Measurements from ENCODE around the gene LTBR.
A peak's percentile ranks its signal among the peaks of the same experiment; 100 is the strongest.
"Not testable (repeated sequence)": the region's sequence is repeated elsewhere in the genome, so short reads cannot be mapped to it uniquely, and the experiment has no call there.

The LTBR gene

DNA sequence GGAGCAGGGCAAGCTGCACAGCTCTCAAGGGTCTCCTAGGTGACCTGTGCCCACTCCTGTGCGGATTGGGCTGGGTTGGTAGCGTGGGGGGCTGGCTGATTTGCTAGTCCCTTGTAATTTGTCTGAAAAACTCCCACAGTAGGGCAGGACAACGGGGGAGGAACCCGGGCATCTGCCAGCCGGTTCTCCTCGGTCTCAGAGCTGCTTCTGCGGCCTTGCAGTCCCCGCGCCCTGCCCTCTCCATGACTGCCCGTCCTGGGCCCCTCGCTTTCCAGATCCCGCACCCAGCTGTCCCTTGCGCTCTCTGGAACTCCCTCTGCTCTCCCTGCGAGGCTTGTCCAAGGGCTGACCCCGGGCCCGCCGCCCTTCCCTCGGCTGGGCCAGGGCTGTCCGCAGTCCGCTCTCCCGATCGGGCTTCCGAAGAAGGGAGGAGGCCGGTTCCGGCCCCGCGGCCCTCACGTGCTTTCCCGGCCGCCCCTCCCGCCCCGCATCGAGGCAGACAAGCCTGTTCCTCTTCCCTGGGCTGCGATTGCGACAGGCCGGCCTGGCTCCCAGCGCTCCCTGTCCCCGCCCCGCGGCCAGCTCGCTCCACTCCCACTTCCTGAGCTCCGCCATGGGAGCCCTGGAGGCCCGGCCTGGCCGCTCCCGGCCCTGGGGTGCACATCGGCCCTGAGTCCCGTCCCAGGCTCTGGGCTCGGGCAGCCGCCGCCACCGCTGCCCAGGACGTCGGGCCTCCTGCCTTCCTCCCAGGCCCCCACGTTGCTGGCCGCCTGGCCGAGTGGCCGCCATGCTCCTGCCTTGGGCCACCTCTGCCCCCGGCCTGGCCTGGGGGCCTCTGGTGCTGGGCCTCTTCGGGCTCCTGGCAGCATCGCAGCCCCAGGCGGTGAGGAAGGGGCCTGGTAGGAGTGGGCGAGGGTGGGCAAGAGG is at the start of gene LTBR:
LTBR (plus strand) TSS at position 591 of the 927 bp plus-strand sequence; CDS start at position 788, 197 bp downstream.
- DNase-seq (ENCODE audit: low read depth in 3 of 3): no peak

DNA sequence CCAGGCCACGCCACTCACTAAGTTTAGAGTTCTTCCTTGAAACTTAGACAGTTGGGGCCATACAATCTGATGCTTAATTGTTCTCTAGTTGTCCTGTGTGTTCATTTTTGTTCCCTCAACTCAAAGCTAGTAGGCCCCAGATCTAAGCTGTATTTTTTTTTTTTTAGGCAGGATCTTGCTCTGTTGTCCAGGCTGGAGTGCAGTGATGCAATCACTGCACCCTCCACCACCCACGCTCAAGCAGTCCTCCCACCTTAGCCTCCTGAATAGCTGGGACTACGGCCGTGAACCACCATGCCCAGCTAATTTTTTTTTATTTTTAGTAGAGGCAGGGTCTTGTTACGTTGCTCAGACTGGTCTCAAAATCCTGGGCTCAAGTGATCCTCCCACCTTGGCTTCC is 49.6 kb upstream of the LTBR start:
- DNase-seq (ENCODE audit: low read depth in 3 of 3): no peak

DNA sequence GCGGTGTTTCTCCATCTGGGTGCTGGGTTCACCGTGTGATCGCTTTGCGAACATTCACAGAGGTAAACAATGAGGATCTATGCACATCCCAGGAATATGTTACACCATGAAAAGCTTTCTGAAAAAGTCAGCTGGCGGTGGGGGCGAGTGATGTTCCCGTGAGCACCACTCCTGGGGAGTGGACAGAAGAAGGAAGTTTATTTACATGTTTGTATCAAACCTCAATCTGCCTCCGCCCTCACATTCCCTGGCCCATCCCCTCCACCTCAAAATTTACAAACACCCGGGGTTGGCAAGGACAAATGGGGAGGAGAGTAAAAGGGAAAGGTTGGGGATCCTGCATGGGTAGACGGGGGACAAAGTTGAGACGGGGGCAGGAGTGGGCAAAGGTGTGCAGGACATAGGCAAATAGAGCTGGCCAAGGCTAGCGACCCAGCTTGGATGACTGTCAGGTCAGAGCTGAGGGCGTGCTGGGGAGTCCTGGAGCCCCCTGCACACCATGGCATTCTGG is 49.0 kb upstream of the LTBR start:
- DNase-seq (ENCODE audit: low read depth in 3 of 3): no peak

DNA sequence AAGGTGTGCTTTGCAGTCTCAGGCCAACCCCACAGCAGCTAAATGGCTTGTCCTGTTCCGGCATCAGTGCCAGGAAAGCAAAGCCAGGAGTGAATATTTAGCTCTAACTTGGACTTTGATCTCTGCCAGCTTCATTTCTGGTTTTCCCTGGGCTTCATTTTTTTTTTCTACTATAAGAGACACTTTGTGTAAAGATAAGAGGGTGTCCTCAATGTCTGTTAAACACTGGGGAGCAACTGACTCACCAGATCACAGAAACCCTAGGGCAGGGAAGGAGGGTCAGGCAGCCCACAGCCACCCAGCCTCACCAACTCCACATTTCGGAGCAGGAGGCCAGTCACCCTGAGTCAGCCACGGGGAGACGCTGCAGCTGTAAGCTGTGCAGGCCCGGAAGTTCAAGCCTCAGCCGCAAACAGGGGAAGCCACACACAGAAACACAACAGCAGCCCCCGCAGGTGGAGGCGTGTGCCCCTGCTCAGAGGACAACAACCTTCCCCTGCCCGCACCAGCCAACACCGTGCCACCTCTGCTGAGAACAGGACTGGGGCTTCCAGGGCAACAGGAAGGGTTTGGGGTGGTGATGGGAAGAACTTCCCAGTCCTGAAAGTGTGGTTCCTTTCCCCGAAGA is 48.4 kb upstream of the LTBR start:
- DNase-seq (ENCODE audit: low read depth in 3 of 3): peak; percentile 63 to 81 (median 79)

DNA sequence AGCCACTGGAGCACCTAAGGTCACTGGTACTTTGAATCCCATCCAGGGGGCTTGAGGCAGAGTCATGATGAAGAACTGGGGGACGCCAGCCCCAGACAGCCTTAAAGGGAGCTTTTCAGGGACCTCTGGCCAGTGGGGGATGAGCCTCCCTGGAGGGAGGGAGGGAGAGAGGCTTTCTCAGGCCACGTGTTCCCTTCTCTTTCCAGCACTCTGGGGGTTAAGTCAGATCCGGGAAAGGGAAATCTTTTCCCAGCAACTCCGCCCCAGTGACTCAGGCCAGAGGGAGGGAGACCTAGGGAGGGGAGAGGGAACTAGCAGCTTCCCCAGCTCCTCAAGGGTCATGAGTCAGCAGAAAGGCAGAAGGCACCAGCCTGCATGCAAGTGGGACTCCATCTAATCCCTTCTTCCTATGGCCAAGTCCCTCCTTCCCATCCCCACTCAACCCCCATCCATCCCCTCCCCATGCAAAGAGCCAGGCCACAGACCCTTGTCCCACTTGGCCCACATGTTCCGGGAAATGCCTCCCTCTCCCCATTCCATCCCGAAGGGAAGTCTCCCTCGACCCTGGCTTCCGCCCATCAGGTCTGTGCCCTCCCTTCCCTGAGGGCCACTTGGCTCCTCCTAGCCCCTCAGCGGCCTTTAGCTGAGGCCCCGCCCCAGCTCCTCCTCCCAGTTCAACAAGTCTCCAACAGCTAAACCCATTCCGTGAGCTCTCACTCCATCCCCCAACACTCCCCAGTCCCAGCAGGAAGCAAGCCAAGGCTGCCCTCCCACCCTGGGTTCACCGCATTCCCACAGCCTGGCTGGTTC is 47.7 kb upstream of the LTBR start:
- peak in 2 of 3 experiments; percentile 32 to 33 for DNase-seq (ENCODE audit: low read depth in 3 of 3)

DNA sequence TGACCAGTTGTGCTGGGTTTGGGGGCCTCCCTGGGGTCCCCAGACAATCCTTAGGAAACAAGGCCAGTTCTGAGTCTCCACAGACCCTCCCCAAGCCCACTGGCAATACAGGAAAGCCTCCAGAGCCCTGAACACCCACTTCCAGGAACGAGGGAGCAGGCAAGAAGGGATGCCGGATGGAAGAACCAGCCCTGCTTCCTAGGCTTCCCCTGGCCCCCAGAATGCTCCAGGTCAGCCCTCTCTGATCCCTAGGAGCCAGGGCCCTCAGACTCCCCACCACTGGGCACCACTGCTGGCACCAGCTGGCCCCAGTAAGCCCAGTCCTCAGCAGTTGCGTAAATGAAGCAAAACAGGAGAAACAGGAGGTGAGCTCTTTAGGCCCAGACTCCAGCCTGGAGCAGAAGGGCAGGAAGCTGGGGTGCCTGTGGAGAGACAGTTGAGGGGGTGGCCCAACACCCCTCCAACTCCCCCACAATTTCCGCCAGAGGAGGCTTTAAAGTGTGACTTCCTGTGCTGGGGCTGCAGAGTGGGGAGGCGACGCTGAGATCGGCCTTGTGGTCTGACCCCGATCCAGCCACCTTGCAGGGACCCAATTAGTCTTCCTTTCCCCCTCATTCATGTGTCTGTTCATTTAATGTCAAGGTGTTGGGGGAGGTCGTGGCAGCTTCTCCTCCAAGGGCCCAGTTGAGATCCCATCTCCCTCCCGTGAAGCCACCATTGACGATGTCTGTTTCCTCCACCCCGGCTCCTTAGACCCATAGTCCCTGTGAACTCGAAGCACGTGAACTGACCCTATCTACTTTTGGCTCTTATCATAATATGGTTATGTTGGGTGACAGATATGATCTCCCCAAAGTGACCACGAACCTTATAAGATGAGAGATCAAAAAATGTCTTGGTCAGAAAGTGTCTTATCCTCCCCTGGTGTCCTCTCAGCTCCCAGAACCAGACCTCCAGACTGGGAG is 46.8 kb upstream of the LTBR start:
- DNase-seq (ENCODE audit: low read depth in 3 of 3): no peak

DNA sequence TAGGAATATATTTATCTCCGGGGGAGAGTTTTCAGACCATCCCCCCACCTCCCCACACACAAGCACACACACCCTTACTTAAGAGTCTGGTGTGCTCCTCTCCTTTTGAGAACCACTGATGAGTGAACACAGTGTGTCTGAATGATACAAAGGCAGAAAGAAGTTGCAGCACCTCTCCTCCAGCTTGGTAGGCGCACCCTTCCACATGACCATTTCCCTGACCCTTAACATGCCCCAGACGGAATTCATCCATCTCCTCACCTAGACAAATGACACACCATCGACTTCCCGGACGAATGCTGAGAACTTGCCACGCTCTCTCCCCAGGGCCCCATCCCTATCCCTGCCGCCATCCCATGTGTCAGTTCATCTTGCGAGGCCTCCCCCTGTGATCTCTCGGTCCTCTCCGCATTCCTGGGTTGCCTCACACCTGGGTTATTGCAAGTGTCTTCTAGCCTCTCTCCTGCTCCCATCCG is 46.0 kb upstream of the LTBR start:
- DNase-seq (ENCODE audit: low read depth in 3 of 3): no peak

DNA sequence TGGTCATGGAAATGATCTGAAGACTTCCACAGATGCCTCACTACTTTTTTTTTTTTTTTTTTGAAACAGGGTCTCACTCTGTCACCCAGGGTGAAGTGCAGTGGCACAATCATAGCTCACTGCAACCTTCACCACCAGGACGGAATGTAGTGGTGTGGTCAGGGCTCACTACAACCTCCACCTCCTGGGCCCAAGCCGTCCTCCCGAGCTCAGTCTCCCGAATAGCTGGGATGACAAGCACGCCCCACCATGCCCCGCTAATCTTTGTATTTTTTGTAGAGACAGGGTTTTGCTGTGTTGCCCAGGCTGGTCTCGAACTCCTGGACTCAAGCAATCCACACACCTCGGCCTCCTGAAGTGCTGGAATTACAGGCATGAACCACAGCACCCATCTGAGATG is 45.4 kb upstream of the LTBR start:
- not testable (repeated sequence) for DNase-seq (ENCODE audit: low read depth in 3 of 3)

DNA sequence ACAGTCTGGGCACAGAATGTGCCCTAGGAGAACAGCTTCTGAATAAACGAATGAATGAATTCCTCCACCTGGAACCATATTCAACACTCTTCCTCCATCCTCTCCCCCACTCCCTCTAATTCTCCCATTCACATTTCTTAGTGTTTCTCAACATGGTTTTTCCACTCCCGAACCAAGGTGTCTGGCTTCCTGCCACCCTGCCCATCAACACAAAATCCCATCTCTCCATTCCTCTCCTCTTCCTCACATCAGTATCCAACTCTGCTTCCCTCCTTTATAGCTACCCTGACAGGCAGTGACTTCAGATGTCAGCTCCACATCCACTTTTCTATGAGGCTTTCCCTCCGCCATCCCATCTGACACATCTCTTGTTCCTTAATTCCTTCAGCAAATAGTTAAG is 45.0 kb upstream of the LTBR start:
- DNase-seq (ENCODE audit: low read depth in 3 of 3): no peak

DNA sequence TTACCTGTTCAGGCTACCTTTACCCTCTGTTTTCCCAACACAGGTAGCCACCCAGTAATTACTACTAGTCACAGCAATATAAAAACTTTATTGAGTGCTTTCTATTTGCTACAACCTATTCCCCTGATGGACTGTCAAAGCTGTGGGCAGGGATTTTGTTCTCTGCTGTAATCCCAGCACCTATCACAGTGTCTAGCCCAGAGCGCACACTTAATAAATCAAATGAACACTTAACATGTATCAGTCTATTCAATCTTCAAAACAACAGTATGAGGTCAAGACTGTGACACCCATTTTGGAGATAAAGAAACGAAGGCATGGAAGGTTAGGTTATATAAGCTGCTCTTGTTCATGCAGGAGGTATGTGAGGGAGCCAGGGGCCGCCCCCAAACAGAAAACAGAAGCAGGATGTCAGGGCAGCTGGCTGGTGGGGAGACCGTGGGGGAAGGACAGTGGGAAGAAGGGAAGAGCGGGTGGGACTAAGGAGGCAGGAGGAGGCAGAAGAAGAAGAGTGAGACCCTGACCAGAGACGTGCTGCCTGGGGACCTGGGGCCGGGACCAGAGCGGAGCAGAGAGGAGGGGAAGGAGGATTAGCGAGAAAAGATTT is 43.8 kb upstream of the LTBR start:
- no peak for DNase-seq (ENCODE audit: low read depth in 3 of 3)

DNA sequence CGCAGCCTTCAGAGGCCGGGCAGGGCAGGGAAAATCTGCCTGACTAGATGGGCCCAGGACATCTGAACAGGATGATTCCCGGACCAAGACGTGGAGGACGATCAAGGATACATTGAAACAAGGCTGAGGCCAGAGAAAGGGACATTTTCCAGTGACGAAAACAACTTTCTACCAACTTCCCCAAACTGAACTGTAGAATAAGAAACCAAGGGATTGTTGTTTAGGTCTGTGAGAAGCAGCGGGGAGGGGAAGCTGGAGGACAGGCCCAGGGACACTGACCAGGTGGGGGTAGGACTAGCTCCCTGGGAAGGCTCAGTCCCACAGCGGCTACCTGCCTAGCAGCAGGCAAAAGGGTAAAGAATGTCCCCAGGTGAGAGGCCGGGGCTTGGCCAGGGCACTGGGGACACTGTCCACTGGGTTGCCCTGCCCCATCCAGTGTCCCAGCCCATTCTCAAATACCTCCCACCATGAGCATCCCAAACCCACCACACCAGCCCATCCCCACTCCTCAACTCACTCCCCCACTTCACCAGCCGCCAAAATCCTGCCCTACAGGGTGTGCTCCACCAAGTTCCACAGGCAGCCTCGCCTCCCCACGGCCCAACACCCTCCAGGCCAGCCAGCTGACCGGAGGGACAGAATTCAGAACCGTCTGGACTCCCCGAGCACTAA is 43.1 kb upstream of the LTBR start:
- no peak for DNase-seq (ENCODE audit: low read depth in 3 of 3)

DNA sequence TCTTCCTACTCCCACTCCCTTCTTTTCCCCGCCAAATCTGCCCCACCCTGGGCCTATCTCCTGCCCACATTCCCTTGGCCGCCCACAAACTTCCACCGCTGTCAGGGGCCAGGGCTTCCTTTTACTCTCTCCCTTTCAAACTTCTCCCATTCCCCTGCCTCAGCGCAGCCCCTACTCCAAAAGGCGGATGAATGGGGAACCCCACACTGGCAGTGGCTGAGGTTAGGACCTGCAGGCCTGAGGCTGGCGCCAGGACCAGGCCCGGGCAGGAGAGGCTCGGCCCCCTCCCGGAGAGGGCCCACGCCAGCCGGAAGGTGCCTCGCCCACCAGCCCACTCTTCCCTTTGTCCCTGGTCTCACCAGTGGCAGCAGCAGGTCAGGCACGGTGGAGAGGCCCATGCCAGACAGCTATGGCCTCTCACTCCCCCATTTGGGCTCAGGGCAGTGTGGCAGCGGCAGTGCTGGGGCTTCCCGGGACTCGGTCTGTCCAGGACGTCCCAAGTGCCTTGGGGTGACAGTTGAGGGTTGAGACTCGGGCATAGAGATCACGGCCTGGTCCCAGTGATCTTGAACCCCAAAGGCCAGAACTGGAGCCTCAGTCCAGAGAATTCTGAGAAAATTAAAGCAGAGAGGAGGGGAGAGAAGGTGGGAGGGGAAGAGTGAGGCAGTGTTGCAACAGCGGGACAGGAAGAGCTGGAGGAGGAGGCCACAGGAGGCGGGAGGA is 42.4 kb upstream of the LTBR start, which contains the start of gene TNFRSF1A:
TNFRSF1A (minus strand) TSS at position 660 of the 723 bp plus-strand sequence; CDS start at position 398, 262 bp downstream.
- DNase-seq (ENCODE audit: low read depth in 3 of 3): no peak

DNA sequence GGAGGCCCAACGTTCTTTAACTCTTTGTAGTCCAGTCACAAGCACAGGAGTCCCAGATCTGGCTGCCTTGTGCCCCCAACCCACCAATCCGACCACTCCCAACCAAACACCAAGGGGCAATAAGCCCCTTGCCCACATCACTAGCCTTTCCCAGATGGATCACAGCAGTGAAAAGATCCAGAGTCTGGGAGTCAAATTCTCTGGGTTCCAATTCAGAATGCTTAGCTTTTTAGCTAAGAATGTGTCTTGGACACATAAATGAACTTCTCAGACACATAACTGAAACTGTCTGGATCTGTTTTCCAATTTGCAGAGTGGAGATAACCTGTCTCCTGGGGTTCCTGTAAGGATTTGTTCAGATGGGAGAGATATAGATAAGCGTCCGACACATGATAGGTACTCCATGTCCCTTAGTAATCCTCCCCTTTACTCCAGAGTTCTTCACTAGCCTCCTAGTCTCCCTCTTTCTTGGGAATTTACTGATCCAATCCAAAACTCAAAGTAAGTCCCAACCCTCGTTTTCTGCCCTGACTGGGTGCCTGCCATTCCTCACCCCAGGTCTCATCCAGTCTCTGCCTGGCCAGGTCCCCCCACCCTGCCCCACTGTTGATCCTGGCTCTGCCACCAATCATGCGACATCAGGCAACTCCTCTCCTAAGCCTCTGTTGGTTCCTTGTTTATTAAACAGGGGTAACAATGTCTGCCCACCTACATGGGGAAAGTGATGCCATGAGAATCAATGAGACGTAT is 41.6 kb upstream of the LTBR start:
- no peak for DNase-seq (ENCODE audit: low read depth in 3 of 3)

DNA sequence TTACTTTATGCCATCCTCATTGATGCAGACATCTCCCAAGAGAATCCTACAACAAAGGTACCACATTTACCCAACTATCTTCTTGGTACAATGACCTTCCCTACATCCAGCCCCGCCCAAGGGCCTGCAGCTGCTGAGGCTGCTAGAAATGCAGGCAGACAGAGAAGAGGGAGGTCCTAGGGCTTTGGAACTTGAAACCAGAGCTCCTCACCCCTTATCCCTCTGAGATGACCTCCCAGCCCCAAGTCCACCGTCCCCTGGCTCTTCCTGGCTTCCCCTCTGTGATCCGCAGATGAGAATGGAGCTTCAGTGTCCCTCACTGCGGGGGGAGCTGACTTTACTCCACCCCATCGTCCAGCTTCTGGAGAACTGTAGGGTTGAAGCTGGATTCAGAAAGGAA is 40.4 kb upstream of the LTBR start:
- no peak for DNase-seq (ENCODE audit: low read depth in 3 of 3)

DNA sequence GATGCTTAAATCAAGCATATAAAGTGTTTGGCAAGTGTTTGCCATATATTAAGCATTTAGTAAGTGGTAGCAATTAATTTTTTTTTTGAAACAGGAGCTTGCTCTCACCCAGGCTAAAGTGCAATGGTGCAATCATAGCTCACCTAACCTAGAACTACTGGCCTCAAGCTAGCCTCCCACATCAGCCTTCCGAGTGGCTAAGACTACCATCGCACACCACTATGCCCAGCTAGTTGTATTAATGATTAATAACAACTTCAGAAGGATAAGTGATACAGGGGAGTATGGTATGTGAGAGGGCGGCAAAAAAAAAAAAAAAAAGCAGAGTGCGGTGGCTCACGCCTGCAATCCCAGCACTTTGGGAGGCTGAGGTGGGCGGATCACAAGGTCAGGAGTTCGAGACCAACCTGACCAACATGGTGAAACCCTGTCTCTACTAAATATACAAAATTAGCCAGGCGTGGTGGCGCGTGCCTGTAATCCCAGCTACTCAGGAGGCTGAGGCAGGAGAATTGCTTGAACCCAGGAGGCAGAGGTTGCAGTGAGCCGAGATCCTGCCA is 39.8 kb upstream of the LTBR start:
- not testable (repeated sequence) for DNase-seq (ENCODE audit: low read depth in 3 of 3)

DNA sequence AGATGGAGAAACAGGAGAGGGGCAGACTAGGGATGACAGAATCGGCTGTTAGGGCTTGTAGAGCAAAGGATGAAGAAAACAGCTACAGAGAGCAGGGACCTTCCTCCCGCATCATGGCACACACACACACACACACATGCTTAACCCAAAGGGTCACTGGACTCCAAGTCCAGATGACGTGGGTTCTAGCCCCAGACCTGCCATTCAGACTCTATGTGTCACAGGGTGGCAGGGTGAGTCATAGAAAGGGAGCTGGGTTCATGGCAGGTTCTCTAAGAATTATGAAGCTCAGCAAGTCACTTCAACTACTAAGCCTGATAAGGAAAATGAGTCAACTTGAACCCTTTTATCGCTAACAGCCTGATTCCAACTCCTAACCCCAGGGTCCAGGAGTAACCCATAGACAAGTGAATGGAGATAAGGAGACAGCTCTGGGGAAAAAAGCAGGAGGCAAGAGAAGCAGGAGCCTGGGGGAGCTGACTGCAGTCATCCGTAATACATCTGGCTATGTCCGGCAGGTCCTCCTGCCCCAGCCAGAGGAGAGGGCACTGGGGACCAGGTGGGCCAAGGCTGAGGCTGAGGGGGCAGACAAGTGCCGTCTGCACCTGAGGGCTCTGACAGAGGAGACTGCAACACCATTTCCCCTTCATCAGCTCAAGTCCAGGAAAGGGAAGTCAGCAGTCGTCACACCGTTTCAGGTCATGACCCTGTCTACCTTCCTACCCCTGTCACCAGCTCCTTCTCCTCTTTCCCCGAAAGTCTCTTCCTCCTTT is 38.5 kb upstream of the LTBR start:
- DNase-seq (ENCODE audit: low read depth in 3 of 3): no peak

DNA sequence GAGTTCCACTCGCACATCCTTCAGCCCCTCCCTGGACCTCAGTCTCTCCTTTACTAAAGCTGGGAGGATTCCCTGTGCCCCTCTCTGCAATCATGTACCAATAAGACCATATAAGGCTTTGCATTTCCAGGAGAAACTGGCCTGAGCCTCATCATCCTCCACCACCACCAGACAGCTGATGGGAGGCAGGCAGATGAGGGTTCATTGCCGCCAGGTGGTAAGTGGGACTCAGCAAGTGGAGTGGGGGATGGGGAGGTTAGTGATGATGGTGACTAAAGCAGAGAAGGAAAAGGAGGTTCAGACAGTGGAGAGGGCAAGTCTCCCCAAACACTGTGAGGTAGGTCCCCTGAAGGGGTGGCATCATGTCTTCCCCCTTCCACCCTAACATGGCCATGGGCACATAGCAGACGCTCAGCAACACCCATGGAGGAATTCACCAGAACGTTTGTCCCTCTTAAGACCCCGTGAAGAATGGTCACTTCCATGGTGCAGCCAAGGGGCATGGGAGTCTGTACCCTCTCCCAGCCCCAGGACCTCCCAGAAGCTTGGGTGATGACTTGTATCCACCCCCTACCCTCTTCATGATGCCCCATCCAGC is 37.6 kb upstream of the LTBR start:
- DNase-seq (ENCODE audit: low read depth in 3 of 3): no peak

Measured in stimulated activated CD4-positive, alpha-beta T cell treated with anti-CD3 and anti-CD28 coated beads, TNF-alpha, amount 100 ng/mL, for 4 hours (primary cell).